ENCODE data around the gene CDH5.
A peak's percentile ranks its signal among the peaks of the same experiment; 100 is the strongest.

Gene CDH5

GRCh38 chr16:66426112-66427035 is 59.9 kb downstream of the CDH5 start:
- CTCF ChIA-PET, result no interaction called here
- DNase-seq (ENCODE audit: low spot score), result no peak
- POLR2A ChIA-PET (ENCODE audit: low non-redundant PET), result no interaction called here
- no peak for TF ChIP-seq CTCF (conservative IDR thresholded peaks at IDR 0.05; ENCODE audit: low read depth)
- no peak overlapping the region for H3K27ac ChIP-seq

- ChIA-PET POLR2A (ENCODE audit: low non-redundant PET) (no interaction called here), CTCF (interaction anchor here (1.1 kb wide), 1 partner anchor 20 kb away, joined by 4 read pairs; no protein-coding TSS in a partner anchor)
- TF ChIP-seq CTCF (conservative IDR thresholded peaks at IDR 0.05; ENCODE audit: low read depth), result no peak
- DNase-seq (ENCODE audit: low spot score), result peak; percentile 34
- no peak within 1 kb of the TSS for H3K27ac ChIP-seq
Measured at GRCh38 chr16:66427036-66427860, 60.8 kb downstream of the CDH5 start, which contains the start of gene BEAN1. Gene BEAN1 (plus strand): TSS chr16:66427295. CDS start chr16:66437677, 10,382 bp downstream.

- H3K27ac ChIP-seq, result no peak overlapping the region
- ChIA-PET POLR2A (ENCODE audit: low non-redundant PET) (no interaction called here), CTCF (interaction anchor here (1.1 kb wide), 1 partner anchor 21 kb away, joined by 4 read pairs; no protein-coding TSS in a partner anchor)
Measured at GRCh38 chr16:66427871-66428681, 61.6 kb downstream of the CDH5 start.

GRCh38 chr16:66428682-66429251 is 62.3 kb downstream of the CDH5 start:
- no peak overlapping the region for H3K27ac ChIP-seq
- DNase-seq (ENCODE audit: low spot score), result no peak
- no peak for TF ChIP-seq CTCF (conservative IDR thresholded peaks at IDR 0.05; ENCODE audit: low read depth)
- ChIA-PET CTCF (no interaction called here), POLR2A (ENCODE audit: low non-redundant PET) (no interaction called here)

More at GRCh38 chr16:66427871-66428681, 61.6 kb downstream of the CDH5 start:
- DNase-seq (ENCODE audit: low spot score), result no peak
- TF ChIP-seq CTCF (conservative IDR thresholded peaks at IDR 0.05; ENCODE audit: low read depth), result no peak

GRCh38 chr16:66429290-66429962 is 62.9 kb downstream of the CDH5 start:
- no peak for DNase-seq (ENCODE audit: low spot score)
- ChIA-PET CTCF (no interaction called here), POLR2A (ENCODE audit: low non-redundant PET) (no interaction called here)
- no peak for TF ChIP-seq CTCF (conservative IDR thresholded peaks at IDR 0.05; ENCODE audit: low read depth)
- H3K27ac ChIP-seq, result no peak overlapping the region
